HepG2 (cell line): ENCODE results near the gene ATP6V1F. TPM values are rescaled to one million over a fixed set of nuclear protein-coding genes. Genes with fewer than 3 reads are reported as not detected.

Experiments
- ATAC-seq: fragments of 200-7000 bp; cut with Tn5 transposase; 3 replicates; pipeline ENCODE4 v1.9.1; 2020; ENCODE audit warnings: mild to moderate bottlenecking, moderate library complexity
- BruUV-seq: library from RNA; stranded (reverse); fragments of 400-500 nt; replicated peaks from 2 replicates; lab custom pipeline; 2021; lab: Mats Ljungman, UMichigan
- CTCF ChIA-PET: fragments of 300-600 bp; formaldehyde crosslinking; extraction: SDS; loops from one replicate; lab custom pipeline; 2021; ENCODE audit warnings: low total read pairs, inconsistent platforms, low intra/inter-chr PET ratio; lab: Yijun Ruan, JAX
- POLR2A ChIA-PET: fragments of 350-600 bp; sonication (Branson Sonifier 250); formaldehyde crosslinking; loops from one replicate; lab custom pipeline; 2020; ENCODE audit warnings: antibody characterized with exemption, inconsistent platforms; lab: Yijun Ruan, JAX
- DNase-seq: peaks from one replicate; pipeline ENCODE4 v3.0.0-alpha.2; 2015; ENCODE audit warnings: low spot score
- FAIRE-seq: peaks from 3 replicates; lab custom pipeline; 2011; peaks lifted over from hg19 to GRCh38; lab: Jason Lieb, UNC
- H2AFZ ChIP-seq: one replicate; pipeline ENCODE4 v1.6.1; 2011; ENCODE audit warnings: low read length, inconsistent platforms
- H3K27ac ChIP-seq: fragments of 300-600 bp; 3 replicates; pipeline ENCODE4 v1.8.0; 2011; ENCODE audit warnings: mixed run types, mild to moderate bottlenecking, mixed read lengths, low read length, inconsistent platforms; ENCODE audit not compliant: insufficient read depth; ENCODE audit errors: extremely low read length
- H3K27me3 ChIP-seq, 2 experiments: fragments of 200-600 bp in 1 of 2; 2 replicates in 1 of 2; 3 replicates in 1 of 2; pipeline versions ENCODE4 v1.6.0 to v1.8.0; 2011; ENCODE audit warnings: low read length in 2 of 2, mild to moderate bottlenecking in 2 of 2, moderate library complexity in 2 of 2, inconsistent platforms in 1 of 2; ENCODE audit not compliant: insufficient read depth in 2 of 2, control insufficient read depth in 1 of 2
- H3K36me3 ChIP-seq, 2 experiments: fragments of 200-600 bp in 1 of 2; replicated peaks in 1 of 2; 2 replicates in 1 of 2; 3 replicates in 1 of 2; pipeline versions ENCODE4 v1.5.1 to v1.8.0; 2011; ENCODE audit warnings: low read length in 2 of 2, inconsistent platforms in 1 of 2; ENCODE audit not compliant: insufficient read depth in 2 of 2, control insufficient read depth in 1 of 2
- H3K4me1 ChIP-seq: 2 replicates; pipeline ENCODE4 v1.5.1; 2012; ENCODE audit warnings: low read length, inconsistent platforms; ENCODE audit not compliant: insufficient read depth
- H3K4me2 ChIP-seq: 2 replicates; pipeline ENCODE4 v1.6.0; 2011; ENCODE audit warnings: low read depth, low read length, inconsistent platforms
- H3K4me3 ChIP-seq, 3 experiments: fragments of 200-600 bp in 1 of 3; sonication (generic), shearing (Covaris generic) in 1 of 3; replicated peaks in 1 of 3; 2 replicates each; pipeline ENCODE4 v1.5.1; 2011 to 2016; ENCODE audit warnings: low read length in 3 of 3, inconsistent platforms in 2 of 3, low read depth in 2 of 3, mild to moderate bottlenecking in 2 of 3, control low read depth in 1 of 3, mixed read lengths in 1 of 3; ENCODE audit not compliant: insufficient read depth in 1 of 3
- H3K79me2 ChIP-seq: one replicate; pipeline ENCODE4 v1.6.1; 2011; ENCODE audit warnings: low read length, inconsistent platforms; ENCODE audit not compliant: insufficient read depth
- H3K9ac ChIP-seq: 2 replicates; pipeline ENCODE4 v1.6.0; 2011; ENCODE audit warnings: mild to moderate bottlenecking, low read depth, low read length, inconsistent platforms; ENCODE audit not compliant: insufficient read depth
- H3K9me3 ChIP-seq: 2 replicates; pipeline ENCODE4 v1.5.1; 2012; ENCODE audit warnings: mild to moderate bottlenecking, low read length
- H4K20me1 ChIP-seq: 2 replicates; pipeline ENCODE4 v1.6.0; 2011; ENCODE audit warnings: inconsistent platforms, mild to moderate bottlenecking, low read length, moderate library complexity; ENCODE audit not compliant: insufficient read depth
- HNF4A ChIP-seq: sonication (generic); formaldehyde crosslinking; IDR thresholded peaks from 2 replicates; pipeline ENCODE4 v1.4.0; 2020; ENCODE audit warnings: missing genetic modification reagents
- NFIB ChIP-seq: sonication (generic); formaldehyde crosslinking; IDR thresholded peaks from 2 replicates; pipeline ENCODE4 v1.9.0; 2021; ENCODE audit warnings: missing genetic modification reagents, mild to moderate bottlenecking, borderline replicate concordance
- NFKBIZ ChIP-seq: IDR thresholded peaks from 2 replicates; pipeline ENCODE4 v1.6.1; 2018; ENCODE audit warnings: missing genetic modification reagents, missing compliant biosample characterization
- PAF1 ChIP-seq: IDR thresholded peaks from 2 replicates; pipeline ENCODE4 v1.6.1; 2016; ENCODE audit warnings: missing genetic modification reagents, missing compliant biosample characterization
- PTBP1 ChIP-seq: fragments of 200-400 bp; formaldehyde crosslinking; IDR thresholded peaks from 2 replicates; pipeline ENCODE4 v1.6.1; 2018; ENCODE audit warnings: low read length, low read depth; ENCODE audit not compliant: poor library complexity, severe bottlenecking
- SIN3A ChIP-seq: IDR thresholded peaks from 2 replicates; pipeline ENCODE4 v1.6.1; 2011; ENCODE audit warnings: low read depth, mild to moderate bottlenecking, control low read depth, low read length, borderline replicate concordance
- SIN3B ChIP-seq: fragments of 150-350 bp; IDR thresholded peaks from 2 replicates; pipeline ENCODE4 v1.6.1; 2014; ENCODE audit warnings: low read length
- SRSF9 ChIP-seq: fragments of 200-400 bp; formaldehyde crosslinking; IDR thresholded peaks from 2 replicates; pipeline ENCODE4 v1.6.1; 2018; ENCODE audit warnings: borderline replicate concordance, mild to moderate bottlenecking, low read depth, low read length; ENCODE audit not compliant: insufficient read depth, poor library complexity, severe bottlenecking
- TBP ChIP-seq: sonication (generic); formaldehyde crosslinking; IDR thresholded peaks from 2 replicates; pipeline ENCODE4 v1.5.0; 2020; ENCODE audit warnings: missing genetic modification reagents
- TBX3 ChIP-seq: fragments of 450-650 bp; IDR thresholded peaks from 2 replicates; pipeline ENCODE4 v1.6.1; 2017; ENCODE audit warnings: antibody characterized with exemption, mild to moderate bottlenecking, inconsistent platforms, borderline replicate concordance
- ZBTB1 ChIP-seq: sonication (generic); formaldehyde crosslinking; IDR thresholded peaks from 2 replicates; pipeline ENCODE4 v1.4.0; 2020; ENCODE audit warnings: missing genetic modification reagents, borderline replicate concordance
- ZFP1 ChIP-seq: IDR thresholded peaks from 2 replicates; pipeline ENCODE4 v1.6.1; 2016
- ZNF20 ChIP-seq: sonication (generic); formaldehyde crosslinking; IDR thresholded peaks from 2 replicates; pipeline ENCODE4 v1.4.0; 2020; ENCODE audit warnings: mild to moderate bottlenecking, moderate library complexity, missing genetic modification reagents
- ZNF768 ChIP-seq: sonication (generic); formaldehyde crosslinking; IDR thresholded peaks from 2 replicates; pipeline ENCODE4 v1.4.0; 2020; ENCODE audit warnings: missing genetic modification reagents
- ZNF878 ChIP-seq: sonication (generic); formaldehyde crosslinking; IDR thresholded peaks from 2 replicates; pipeline ENCODE4 v1.8.1; 2023; ENCODE audit warnings: mild to moderate bottlenecking, missing genetic modification reagents, moderate library complexity
- WGBS: methylation state at CpG from one replicate; pipeline ENCODE4 v1.1.6; 2017; ENCODE audit warnings: low lambda C conversion rate; 5-methylcytosine and 5-hydroxymethylcytosine counted together
- in situ Hi-C: cut with HindIII; loops from 2 replicates; pipeline ENCODE4 v1.10.0; 2017; ENCODE audit warnings: low pct_unique_long_range_greater_than_20kb; ENCODE audit not compliant: extremely low pct_ligation_motif_present
- intact Hi-C: fragments of 100-400 bp; cut with micrococcal nuclease; formaldehyde crosslinking; loops from one replicate; pipeline ENCODE4 v1.10.0; 2022; ENCODE audit not compliant: unreplicated experiment
- polyA plus RNA-seq, 8 experiments: library from polyadenylated mRNA; depleted of rRNA in 3 of 8; stranded (reverse) in 7 of 8; unstranded in 1 of 8; fragments of >200 nt; fragmentation: Illumina TruSeq in 4 of 8; extraction: Trizol in 4 of 8; gene quantifications; 2 replicates each; pipeline versions ENCODE4 v1.2.1 to v1.2.3, GENCODE V29; 2011 to 2016; ENCODE audit warnings: low read depth in 4 of 8, missing spikeins in 1 of 8, mixed read lengths in 1 of 8; ENCODE audit not compliant: insufficient read depth in 1 of 8
- total RNA-seq, 5 experiments: library from RNA; depleted of rRNA; stranded (reverse); fragments of >200 nt; fragmentation: Illumina TruSeq; extraction: Trizol; gene quantifications; 2 replicates each; pipeline ENCODE4 v1.2.3, GENCODE V29; 2016; ENCODE audit warnings: low read depth in 1 of 5
- TF ChIP-seq, protein P1 (sequence below): sonication (generic); formaldehyde crosslinking; IDR thresholded peaks from 2 replicates; pipeline ENCODE4 v1.4.0; 2020; ENCODE audit warnings: mild to moderate bottlenecking, low read depth, missing genetic modification reagents
- TF ChIP-seq, protein P2 (sequence below): sonication (generic); formaldehyde crosslinking; IDR thresholded peaks from 2 replicates; pipeline ENCODE4 v1.5.1; 2020; ENCODE audit warnings: missing genetic modification reagents, mild to moderate bottlenecking, borderline replicate concordance
- TF ChIP-seq, protein P3 (sequence below): sonication (generic); formaldehyde crosslinking; IDR thresholded peaks from 2 replicates; pipeline ENCODE4 v1.4.0; 2020; ENCODE audit warnings: missing genetic modification reagents

The ATP6V1F gene
- total and polyA plus RNA-seq, 2 of the 13 experiments (the other 11 are each of a cell fraction or from before 2014, with no cell fraction given) = 87.2 to 132 TPM

DNA sequence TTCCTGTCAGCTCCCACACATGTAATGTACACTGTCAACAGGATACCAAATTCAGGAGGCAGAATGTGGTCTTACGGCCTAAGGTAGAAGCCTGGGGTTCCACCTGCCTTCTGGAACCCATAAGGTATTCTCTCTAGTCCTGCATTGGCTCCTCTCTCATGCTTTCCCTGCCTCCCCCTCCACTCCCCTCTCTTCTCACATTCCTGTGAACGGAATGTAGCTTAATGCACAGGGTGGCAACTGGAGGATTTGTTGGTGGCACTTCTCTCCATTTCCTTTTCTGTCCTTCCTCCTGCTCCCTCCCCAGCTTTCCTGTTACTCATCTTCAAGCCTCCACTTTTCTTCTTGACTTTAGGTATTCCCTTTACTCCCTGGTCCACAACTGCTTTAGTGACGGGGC, 44.0 kb upstream of the ATP6V1F start:
- Histone ChIP-seq H3K79me2 (no peaks in the 10 kb centered on the region), H3K27ac (no peak overlapping the region), H3K27me3 (peaks cover 4 to 55% of the 10 kb centered on the region in 2 experiments; a peak in 4 of 5 replicates), H3K9me3 (no peaks in the 10 kb centered on the region), H3K4me3 (no peak overlapping the region), H2AFZ (no peak overlapping the region), H3K36me3 (no peaks in the 10 kb centered on the region), H3K4me2 (no peak overlapping the region), H3K4me1 (no peaks in the 10 kb centered on the region), H4K20me1 (no peaks in the 10 kb centered on the region; the same call in 1 of the 2 replicates), H3K9ac (no peak overlapping the region)
- FAIRE-seq = no peak
- ChIA-PET POLR2A (no interaction called here), CTCF (no interaction called here)
- 17% methylated on average over 3 of the region's 3 CpGs for WGBS
- in situ Hi-C loops (no loop called here), intact Hi-C loops (no loop called here)
- ATAC-seq = no peak
- no TSS peak for BruUV-seq
- no peak for TF ChIP-seq ZFP1 (CRISPR knock-in tag)
- no peak for TF ChIP-seq PAF1 (CRISPR knock-in tag)
- TF ChIP-seq ZNF768 (CRISPR knock-in tag) = no peak
- TF ChIP-seq SRSF9 = no peak
- TF ChIP-seq ZNF20 (CRISPR knock-in tag) = no peak
- TF ChIP-seq, protein P1, sequence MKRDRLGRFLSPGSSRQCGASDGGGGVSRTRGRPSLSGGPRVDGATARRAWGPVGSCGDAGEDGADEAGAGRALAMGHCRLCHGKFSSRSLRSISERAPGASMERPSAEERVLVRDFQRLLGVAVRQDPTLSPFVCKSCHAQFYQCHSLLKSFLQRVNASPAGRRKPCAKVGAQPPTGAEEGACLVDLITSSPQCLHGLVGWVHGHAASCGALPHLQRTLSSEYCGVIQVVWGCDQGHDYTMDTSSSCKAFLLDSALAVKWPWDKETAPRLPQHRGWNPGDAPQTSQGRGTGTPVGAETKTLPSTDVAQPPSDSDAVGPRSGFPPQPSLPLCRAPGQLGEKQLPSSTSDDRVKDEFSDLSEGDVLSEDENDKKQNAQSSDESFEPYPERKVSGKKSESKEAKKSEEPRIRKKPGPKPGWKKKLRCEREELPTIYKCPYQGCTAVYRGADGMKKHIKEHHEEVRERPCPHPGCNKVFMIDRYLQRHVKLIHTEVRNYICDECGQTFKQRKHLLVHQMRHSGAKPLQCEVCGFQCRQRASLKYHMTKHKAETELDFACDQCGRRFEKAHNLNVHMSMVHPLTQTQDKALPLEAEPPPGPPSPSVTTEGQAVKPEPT (CRISPR knock-in tag) = no peak
- no peak for TF ChIP-seq NFKBIZ (CRISPR knock-in tag)
- TF ChIP-seq ZNF878 (CRISPR knock-in tag) = no peak
- TF ChIP-seq TBX3 = no peak
- TF ChIP-seq NFIB (CRISPR knock-in tag) = no peak
- no peak for TF ChIP-seq SIN3A
- no peak for TF ChIP-seq TBP
- no peak for TF ChIP-seq ZBTB1 (CRISPR knock-in tag)
- TF ChIP-seq PTBP1 = no peak
- no peak for TF ChIP-seq SIN3B
- TF ChIP-seq, protein P2, sequence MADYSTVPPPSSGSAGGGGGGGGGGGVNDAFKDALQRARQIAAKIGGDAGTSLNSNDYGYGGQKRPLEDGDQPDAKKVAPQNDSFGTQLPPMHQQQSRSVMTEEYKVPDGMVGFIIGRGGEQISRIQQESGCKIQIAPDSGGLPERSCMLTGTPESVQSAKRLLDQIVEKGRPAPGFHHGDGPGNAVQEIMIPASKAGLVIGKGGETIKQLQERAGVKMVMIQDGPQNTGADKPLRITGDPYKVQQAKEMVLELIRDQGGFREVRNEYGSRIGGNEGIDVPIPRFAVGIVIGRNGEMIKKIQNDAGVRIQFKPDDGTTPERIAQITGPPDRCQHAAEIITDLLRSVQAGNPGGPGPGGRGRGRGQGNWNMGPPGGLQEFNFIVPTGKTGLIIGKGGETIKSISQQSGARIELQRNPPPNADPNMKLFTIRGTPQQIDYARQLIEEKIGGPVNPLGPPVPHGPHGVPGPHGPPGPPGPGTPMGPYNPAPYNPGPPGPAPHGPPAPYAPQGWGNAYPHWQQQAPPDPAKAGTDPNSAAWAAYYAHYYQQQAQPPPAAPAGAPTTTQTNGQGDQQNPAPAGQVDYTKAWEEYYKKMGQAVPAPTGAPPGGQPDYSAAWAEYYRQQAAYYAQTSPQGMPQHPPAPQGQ (CRISPR knock-in tag) = no peak
- TF ChIP-seq, protein P3, sequence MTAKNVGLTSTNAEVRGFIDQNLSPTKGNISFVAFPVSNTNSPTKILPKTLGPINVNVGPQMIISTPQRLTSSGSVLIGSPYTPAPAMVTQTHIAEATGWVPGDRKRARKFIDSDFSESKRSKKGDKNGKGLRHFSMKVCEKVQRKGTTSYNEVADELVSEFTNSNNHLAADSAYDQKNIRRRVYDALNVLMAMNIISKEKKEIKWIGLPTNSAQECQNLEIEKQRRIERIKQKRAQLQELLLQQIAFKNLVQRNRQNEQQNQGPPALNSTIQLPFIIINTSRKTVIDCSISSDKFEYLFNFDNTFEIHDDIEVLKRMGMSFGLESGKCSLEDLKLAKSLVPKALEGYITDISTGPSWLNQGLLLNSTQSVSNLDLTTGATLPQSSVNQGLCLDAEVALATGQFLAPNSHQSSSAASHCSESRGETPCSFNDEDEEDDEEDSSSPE (CRISPR knock-in tag) = no peak
- no peak for TF ChIP-seq HNF4A (CRISPR knock-in tag)
- no peak for DNase-seq
